ENCODE results near the gene TAP2. TPM values are rescaled to one million over a fixed set of nuclear protein-coding genes. Genes with fewer than 3 reads are reported as not detected.
"Not testable (repeated sequence)": the region's sequence is repeated elsewhere in the genome, so short reads cannot be mapped to it uniquely, and the experiment has no call there.

Gene TAP2
- total and polyA plus RNA-seq, 10 of the 15 experiments (the other 5 are each of a cell fraction or from before 2014, with no cell fraction given), result 5.3 to 77.2 (median 35.3) TPM

GRCh38 chr6:32880962-32881361, 42.4 kb upstream of the TAP2 start:
- SMC1A ChIA-PET (ENCODE audit: uncharacterized antibody, unreplicated experiment), result interaction anchor here (0.7 to 13.8 kb wide), 7 partner anchors 10 to 168 kb away, joined by 3 to 184 read pairs (median 4); partner anchors contain the start of gene TAP2
- H4K20me1 ChIP-seq (ENCODE audit: control insufficient read depth, insufficient read depth); in situ Hi-C loops (cut with MboI); H3K4me1 ChIP-seq (ENCODE audit: control insufficient read depth, insufficient read depth, low read length); H3K27me3 ChIP-seq (replicated peaks in 1 of 2; ENCODE audit: control insufficient read depth in 2 of 2, insufficient read depth in 2 of 2, low read length in 1 of 2); H3K27ac ChIP-seq (ENCODE audit: control insufficient read depth, insufficient read depth); FAIRE-seq; BruUV-seq (replicated peaks); H3K9me3 ChIP-seq (replicated peaks; ENCODE audit: control insufficient read depth, insufficient read depth, low read length); H3K9ac ChIP-seq (ENCODE audit: control insufficient read depth, insufficient read depth, low read length); H3K79me2 ChIP-seq (ENCODE audit: control insufficient read depth, insufficient read depth, low read length); H3K4me2 ChIP-seq (ENCODE audit: control insufficient read depth, insufficient read depth); H3K4me3 ChIP-seq; H3K36me3 ChIP-seq (ENCODE audit: control insufficient read depth in 2 of 2, insufficient read depth in 2 of 2, low read length in 1 of 2); H2AFZ ChIP-seq (ENCODE audit: control insufficient read depth, low read depth, low read length); DNase-seq (ENCODE audit: low read depth, low spot score): not testable (repeated sequence)
- 0 out of 3 replicates have a peak, but pooled peaks have one; percentile 31 for ATAC-seq
- POLR2A ChIA-PET, result interaction anchor here (0.9 kb wide), 1 partner anchor 14 kb away, joined by 3 read pairs; no protein-coding TSS in a partner anchor
- 0 out of 2 replicates have a peak, but pooled peaks have one; percentile 28 for TF ChIP-seq MTA2 (IDR thresholded peaks at IDR 0.05; ENCODE audit: low read depth)
- intact Hi-C loops (cut with micrococcal nuclease; ENCODE audit: unreplicated experiment), result loop anchor here (10.0 kb wide), 1 partner anchor 204 kb away; no protein-coding TSS in a partner anchor
- RAD21 ChIA-PET (ENCODE audit: unreplicated experiment), result interaction anchor here (1.8 to 2.4 kb wide), 2 partner anchors 13 to 104 kb away, joined by 5 to 14 read pairs; no protein-coding TSS in a partner anchor
- WGBS (ENCODE audit: insufficient coverage, insufficient replicate concordance, low lambda C conversion rate, missing lambda C conversion rate), result 13% methylated on average over 3 of the region's 3 CpGs
- CTCF ChIA-PET, result interaction anchor here (0.6 to 12.7 kb wide), 12 partner anchors 9 to 367 kb away, joined by 3 to 260 read pairs (median 4); partner anchors contain the start of genes HLA-DMA and TAP2

- Histone ChIP-seq H3K4me3 (no peak overlapping the region), H3K36me3 (ENCODE audit: control insufficient read depth in 2 of 2, insufficient read depth in 2 of 2, low read length in 1 of 2) (no peaks in the 10 kb centered on the region), H3K79me2 (ENCODE audit: control insufficient read depth, insufficient read depth, low read length) (no peaks in the 10 kb centered on the region), H3K4me2 (ENCODE audit: control insufficient read depth, insufficient read depth) (0 out of 2 replicates have a peak overlapping the region, but pooled peaks have one; percentile 42), H3K27me3 (replicated peaks in 1 of 2; ENCODE audit: control insufficient read depth in 2 of 2, insufficient read depth in 2 of 2, low read length in 1 of 2) (no peaks in the 10 kb centered on the region; a peak in 1 of 4 replicates), H3K4me1 (ENCODE audit: control insufficient read depth, insufficient read depth, low read length) (0 out of 2 replicates have a peak, but pooled peaks cover 3% of the 10 kb centered on the region), H3K9ac (ENCODE audit: control insufficient read depth, insufficient read depth, low read length) (no peak overlapping the region; the same call in 1 of the 2 replicates), H3K27ac (ENCODE audit: control insufficient read depth, insufficient read depth) (no peak overlapping the region), H2AFZ (ENCODE audit: control insufficient read depth, low read depth, low read length) (peak overlapping the region; percentile 36), H4K20me1 (ENCODE audit: control insufficient read depth, insufficient read depth) (no peaks in the 10 kb centered on the region), H3K9me3 (replicated peaks; ENCODE audit: control insufficient read depth, insufficient read depth, low read length) (no peaks in the 10 kb centered on the region)
- WGBS (ENCODE audit: insufficient coverage, insufficient replicate concordance, low lambda C conversion rate, missing lambda C conversion rate), result 88% methylated on average over 35 of the region's 35 CpGs
- in situ Hi-C loops (cut with MboI), result no loop called here
- no peak for DNase-seq (ENCODE audit: low read depth, low spot score)
- SMC1A ChIA-PET (ENCODE audit: uncharacterized antibody, unreplicated experiment), result interaction anchor here (0.7 to 13.8 kb wide), 4 partner anchors 11 to 1591 kb away, joined by 3 to 184 read pairs (median 12); partner anchors contain the start of gene TAP2
- CTCF ChIA-PET, result interaction anchor here (1.0 to 12.7 kb wide), 11 partner anchors 8 to 369 kb away, joined by 3 to 260 read pairs (median 4); partner anchors contain the start of gene HLA-DMB
- RAD21 ChIA-PET (ENCODE audit: unreplicated experiment), result interaction anchor here (0.7 to 2.4 kb wide), 3 partner anchors 11 to 105 kb away, joined by 3 to 14 read pairs (median 5); no protein-coding TSS in a partner anchor
- no peak for TF ChIP-seq ZNF274 (IDR thresholded peaks at IDR 0.05; ENCODE audit: insufficient read depth, insufficient read length)
- TF ChIP-seq YY1 (IDR thresholded peaks at IDR 0.05; ENCODE audit: low read depth, low read length), result peak; percentile 59; the same call in 1 of the 2 replicates
- intact Hi-C loops (cut with micrococcal nuclease; ENCODE audit: unreplicated experiment), result loop anchor here (10.0 kb wide), 1 partner anchor 205 kb away; no protein-coding TSS in a partner anchor
- FAIRE-seq, result no peak
- ATAC-seq, result no peak
- POLR2A ChIA-PET, result no interaction called here
- BruUV-seq (replicated peaks), result no TSS peak
These were observed 41.2 kb upstream of the TAP2 start for GRCh38 chr6:32879691-32880090.

Data from GM12878 (cell line).